GM12878 (cell line): ENCODE measurements around the gene TNRC6B. TPM values are rescaled to one million over a fixed set of nuclear protein-coding genes. Genes with fewer than 3 reads are reported as not detected.

Experiments
- CHD2 ChIP-seq: IDR thresholded peaks from 2 replicates; pipeline ENCODE4 v1.6.1; 2011; ENCODE audit warnings: low read depth, low read length, improper control_type of control experiment, borderline replicate concordance
- E2F8 ChIP-seq: fragments of 450-650 bp; IDR thresholded peaks from 2 replicates; pipeline ENCODE4 v1.6.1; 2018; ENCODE audit warnings: mild to moderate bottlenecking, low read depth, moderate library complexity; ENCODE audit not compliant: partially characterized antibody
- EP300 ChIP-seq, 2 experiments: fragments of 150-350 bp in 1 of 2; IDR thresholded peaks; 2 replicates each; pipeline ENCODE4 v1.6.1; 2011 to 2012; ENCODE audit warnings: low read depth in 2 of 2, low read length in 2 of 2, borderline replicate concordance in 1 of 2, improper control_type of control experiment in 1 of 2, inconsistent platforms in 1 of 2; ENCODE audit not compliant: control insufficient read depth in 1 of 2
- EZH2 ChIP-seq: IDR thresholded peaks from 2 replicates; pipeline ENCODE4 v1.6.1; 2012; ENCODE audit warnings: low read depth, mild to moderate bottlenecking, control low read depth, inconsistent platforms, low read length, borderline replicate concordance; ENCODE audit not compliant: control insufficient read depth
- FOS ChIP-seq: IDR thresholded peaks from 3 replicates; pipeline ENCODE4 v1.6.1; 2011; ENCODE audit warnings: borderline replicate concordance; ENCODE audit not compliant: insufficient read length; ENCODE audit errors: extremely low read depth
- IRF4 ChIP-seq: IDR thresholded peaks from 2 replicates; pipeline ENCODE4 v1.6.1; 2011; ENCODE audit warnings: low read depth, low read length
- MAX ChIP-seq: IDR thresholded peaks from 2 replicates; pipeline ENCODE4 v1.6.1; 2012; ENCODE audit warnings: low read depth, low read length, improper control_type of control experiment
- MLLT1 ChIP-seq: fragments of 450-650 bp; IDR thresholded peaks from 2 replicates; pipeline ENCODE4 v1.6.1; 2016; ENCODE audit warnings: mild to moderate bottlenecking
- MTA3 ChIP-seq: IDR thresholded peaks from 2 replicates; pipeline ENCODE4 v1.6.1; 2012; ENCODE audit warnings: low read length, inconsistent platforms, borderline replicate concordance
- MYB ChIP-seq: fragments of 150-350 bp; IDR thresholded peaks from 2 replicates; pipeline ENCODE4 v1.6.1; 2014; ENCODE audit warnings: mild to moderate bottlenecking, low read depth, low read length, borderline replicate concordance
- NBN ChIP-seq: fragments of 450-650 bp; IDR thresholded peaks from 2 replicates; pipeline ENCODE4 v1.6.1; 2016
- RAD51 ChIP-seq: fragments of 450-650 bp; IDR thresholded peaks from 2 replicates; pipeline ENCODE4 v1.6.1; 2016; ENCODE audit warnings: moderate library complexity, mild to moderate bottlenecking, inconsistent platforms
- RUNX3 ChIP-seq: IDR thresholded peaks from 2 replicates; pipeline ENCODE4 v1.6.1; 2012; ENCODE audit warnings: low read length, inconsistent platforms
- SMAD5 ChIP-seq: IDR thresholded peaks from 2 replicates; pipeline ENCODE4 v1.6.1; 2016; ENCODE audit warnings: antibody characterized with exemption, low read depth
- SREBF1 ChIP-seq: IDR thresholded peaks from 2 replicates; pipeline ENCODE4 v1.6.1; 2012; ENCODE audit warnings: mild to moderate bottlenecking, low read length
- YBX1 ChIP-seq: fragments of 450-650 bp; IDR thresholded peaks from 2 replicates; pipeline ENCODE4 v1.6.1; 2016; ENCODE audit warnings: antibody characterized with exemption
- ZNF207 ChIP-seq: fragments of 450-650 bp; IDR thresholded peaks from 2 replicates; pipeline ENCODE4 v1.6.1; 2014; ENCODE audit warnings: antibody characterized with exemption, mild to moderate bottlenecking, borderline replicate concordance
- ZNF592 ChIP-seq: fragments of 450-650 bp; IDR thresholded peaks from 2 replicates; pipeline ENCODE4 v1.6.1; 2017; ENCODE audit warnings: mild to moderate bottlenecking, moderate library complexity
- ZNF622 ChIP-seq: fragments of 450-650 bp; IDR thresholded peaks from 2 replicates; pipeline ENCODE4 v1.6.1; 2017; ENCODE audit warnings: mild to moderate bottlenecking, inconsistent platforms
- polyA plus RNA-seq, 11 experiments: library from polyadenylated mRNA; depleted of rRNA in 4 of 11; unstranded in 6 of 11; stranded (reverse) in 5 of 11; fragments of >200 nt; fragmentation: Nextera tagmentation in 4 of 11; fragmentation: Illumina TruSeq in 1 of 11; extraction: Ambion mirVana in 4 of 11; extraction: Trizol in 1 of 11; gene quantifications; 1 replicate in 1 of 11; 2 replicates in 10 of 11; pipeline versions ENCODE4 v1.2.1 to v1.2.3, GENCODE V29; 2011 to 2016; ENCODE audit warnings: inconsistent platforms in 2 of 11, missing spikeins in 2 of 11, low read depth in 1 of 11
- total RNA-seq, 4 experiments: library from RNA; depleted of rRNA in 3 of 4; stranded (reverse); fragments of >200 nt in 3 of 4; fragmentation: Illumina TruSeq in 1 of 4; extraction: Trizol in 1 of 4; gene quantifications; 2 replicates each; pipeline versions ENCODE4 v1.2.1 to v1.2.3, GENCODE V29; 2013 to 2021

Gene TNRC6B
- total and polyA plus RNA-seq, 10 of the 15 experiments (the other 5 are each of a cell fraction or from before 2014, with no cell fraction given) = 3.6 to 32.8 (median 16.4) TPM

GRCh38 chr22:40237788-40238424 is 60.2 kb downstream of the TNRC6B start (continued):
- peak in 1 of 2 experiments; percentile 68; a peak in 1 of 4 replicates for TF ChIP-seq EP300 (IDR thresholded peaks at IDR 0.05; ENCODE audit: borderline replicate concordance in 1 of 2, control insufficient read depth in 1 of 2, low read depth in 2 of 2, low read length in 2 of 2)
- no peak for TF ChIP-seq MTA3
- no peak for TF ChIP-seq YBX1
- TF ChIP-seq MAX = no peak; the same call in 1 of the 2 replicates
- TF ChIP-seq ZNF622 = no peak
- no peak for TF ChIP-seq NBN
- TF ChIP-seq RAD51 = no peak
- TF ChIP-seq FOS = no peak
- no peak for TF ChIP-seq SREBF1
- TF ChIP-seq ZNF592 = no peak
- TF ChIP-seq MYB = no peak
- TF ChIP-seq IRF4 = 0 out of 2 replicates have a peak, but pooled peaks have one; percentile 30
- no peak for TF ChIP-seq SMAD5
- no peak for TF ChIP-seq EZH2
- TF ChIP-seq E2F8 = no peak
- no peak; the same call in 1 of the 2 replicates for TF ChIP-seq RUNX3
- TF ChIP-seq CHD2 = peak; percentile 64; the same call in 1 of the 2 replicates
- no peak for TF ChIP-seq MLLT1
- TF ChIP-seq ZNF207 = no peak
